T-helper 1 cell (primary cell): ENCODE measurements around the gene PIK3CG.
A peak's percentile ranks its signal among the peaks of the same experiment; 100 is the strongest.
"Not testable (repeated sequence)": the region's sequence is repeated elsewhere in the genome, so short reads cannot be mapped to it uniquely, and the experiment has no call there.

ENCODE experiments used
- DNase-seq, 5 donors: peaks; one replicate each; pipeline ENCODE4 v3.0.0-alpha.2; 2012 to 2020

The PIK3CG gene

DNA sequence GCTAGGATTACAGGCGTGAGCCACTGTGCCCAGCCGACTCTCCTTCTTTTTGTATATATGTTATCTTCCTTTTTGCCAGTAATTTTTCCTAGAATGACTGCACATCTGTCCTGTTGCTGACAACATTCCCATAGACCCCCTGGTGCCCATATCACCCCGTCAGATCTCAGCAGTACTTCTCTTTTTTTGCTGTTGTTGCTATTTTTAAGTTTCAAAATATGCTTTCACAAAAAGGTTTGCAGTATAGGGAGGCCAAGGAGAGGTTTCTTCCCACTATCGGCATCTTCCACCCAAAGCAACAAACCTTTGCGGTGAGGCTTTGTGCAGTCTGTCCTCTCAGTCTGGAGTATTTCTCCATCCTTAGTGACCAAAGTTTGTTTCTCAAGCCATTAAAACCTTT is 23.1 kb downstream of the PIK3CG start:
- no peak for DNase-seq

DNA sequence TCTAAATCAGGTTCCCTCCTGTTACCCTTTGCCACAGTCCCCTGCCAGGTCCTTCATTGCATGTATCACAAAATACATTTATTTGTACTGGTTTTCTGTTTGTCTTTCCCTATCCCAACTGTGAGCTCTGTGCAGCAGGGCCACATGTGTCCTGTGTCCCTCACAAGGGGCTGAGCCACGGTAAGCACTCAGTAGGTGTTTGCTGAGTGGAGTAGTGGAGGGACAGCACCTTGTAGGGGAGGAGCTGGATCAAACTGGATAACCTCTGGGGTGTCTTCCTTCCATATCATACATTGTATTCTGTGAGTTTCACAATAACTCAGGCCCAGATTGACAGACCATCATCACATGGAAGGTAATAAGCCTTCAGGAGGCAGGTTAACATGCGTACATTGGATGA is 25.9 kb downstream of the PIK3CG start:
- DNase-seq = no peak

DNA sequence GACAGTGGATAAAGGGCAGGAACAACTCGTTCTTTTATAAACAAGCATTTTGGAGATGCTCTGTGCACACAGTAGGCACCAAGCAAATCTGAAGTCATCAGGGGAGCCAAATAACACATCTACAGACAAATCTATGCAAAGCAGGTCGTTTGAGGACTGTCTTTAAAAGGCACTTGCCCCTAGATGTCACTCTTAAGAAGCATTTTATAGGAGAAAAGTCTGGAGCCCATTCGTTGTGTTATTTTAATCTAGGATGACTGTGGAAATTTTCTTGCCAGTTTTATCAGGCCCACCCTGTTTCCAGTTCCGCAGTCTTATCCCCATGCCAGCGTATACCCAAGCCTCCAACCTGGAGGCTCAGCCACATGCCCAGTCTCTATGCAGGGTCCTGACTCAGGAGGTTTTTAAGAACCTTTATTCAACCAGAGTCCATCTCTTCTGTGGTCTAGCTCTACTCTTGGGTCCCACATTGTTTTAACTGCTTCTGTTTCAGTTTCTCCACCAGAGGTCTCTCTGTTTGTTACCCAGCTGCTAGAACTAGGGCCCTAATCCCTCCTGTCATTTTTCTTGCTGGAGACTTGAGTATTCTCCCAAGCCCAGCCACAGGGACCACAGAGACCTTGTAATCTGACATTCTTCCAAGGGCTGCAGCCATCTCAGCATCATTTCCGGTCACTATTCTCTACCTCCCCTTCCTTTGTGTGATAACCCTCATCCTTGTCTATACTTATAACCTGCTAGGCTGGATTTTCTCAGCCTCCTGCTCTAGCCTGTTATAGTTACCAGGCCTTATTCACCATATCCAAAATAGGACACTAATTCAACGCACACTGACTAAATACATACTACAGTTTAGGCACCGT is 26.7 kb downstream of the PIK3CG start:
- no peak for DNase-seq

DNA sequence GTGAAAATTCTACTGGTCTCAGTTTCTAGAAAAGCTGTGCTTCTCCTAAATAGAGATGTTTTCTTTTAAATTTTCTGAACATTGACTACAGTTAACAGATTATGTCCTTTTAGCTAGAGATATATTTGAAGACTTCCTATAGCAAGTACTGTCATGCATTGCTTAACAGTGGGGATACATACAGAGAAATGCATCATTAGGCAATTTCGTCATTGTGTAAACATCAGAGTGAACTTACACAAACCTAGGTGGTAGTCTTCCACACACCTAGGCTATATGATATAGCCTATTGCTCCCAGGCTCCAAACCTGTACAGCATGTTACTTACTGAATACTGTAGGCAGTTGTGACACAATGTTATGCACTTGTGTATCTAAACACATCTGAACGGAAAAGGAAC is 28.5 kb downstream of the PIK3CG start:
- no peak for DNase-seq

DNA sequence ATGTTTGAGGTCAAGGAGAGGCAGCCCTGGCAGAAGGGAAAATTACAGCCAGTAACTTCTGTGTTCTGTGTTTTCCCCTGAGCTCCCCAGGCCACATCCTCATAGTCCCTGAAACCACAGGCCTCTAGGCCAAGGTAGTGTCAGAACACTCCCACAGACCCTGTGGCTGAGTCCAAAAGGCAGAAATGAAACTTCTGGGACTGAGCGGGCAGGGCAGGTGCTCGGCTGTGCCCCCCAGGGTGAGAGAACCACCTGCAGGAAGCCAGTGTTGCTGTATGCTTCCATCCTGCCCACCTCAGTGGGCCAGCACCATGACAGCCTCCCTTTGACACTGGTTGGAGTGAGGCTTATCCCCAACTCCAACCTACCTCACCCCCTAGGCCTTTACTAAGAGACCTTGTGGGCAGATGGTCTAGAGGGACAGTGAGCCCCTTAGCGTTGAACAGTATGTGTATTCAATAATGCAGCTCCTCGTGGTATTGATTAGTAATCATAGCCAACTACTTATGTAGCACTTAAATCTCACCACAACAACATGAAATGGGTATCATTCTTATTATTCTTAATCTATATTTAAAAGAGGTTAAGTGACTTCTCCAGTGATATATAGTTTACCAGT is 30.3 kb downstream of the PIK3CG start:
- no peak for DNase-seq

DNA sequence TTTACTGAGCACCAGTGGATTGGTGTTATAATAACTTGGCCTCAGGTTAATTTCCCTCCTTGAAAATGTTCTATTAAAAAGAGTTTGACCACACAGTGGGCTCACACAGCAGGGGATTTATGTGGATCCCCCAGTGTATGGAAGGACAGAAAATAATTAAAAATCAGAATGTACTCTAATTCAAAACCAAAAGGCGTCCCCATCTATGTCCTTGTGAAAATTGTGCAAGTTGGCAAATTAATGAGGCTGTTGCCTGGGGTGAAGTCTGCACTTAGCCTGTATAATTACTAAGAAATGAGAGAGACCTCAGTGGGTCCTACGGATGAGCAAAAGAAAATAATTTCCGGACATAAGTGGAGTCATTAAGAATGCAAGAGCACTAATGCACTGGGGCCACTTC is 31.1 kb downstream of the PIK3CG start:
- no peak for DNase-seq

DNA sequence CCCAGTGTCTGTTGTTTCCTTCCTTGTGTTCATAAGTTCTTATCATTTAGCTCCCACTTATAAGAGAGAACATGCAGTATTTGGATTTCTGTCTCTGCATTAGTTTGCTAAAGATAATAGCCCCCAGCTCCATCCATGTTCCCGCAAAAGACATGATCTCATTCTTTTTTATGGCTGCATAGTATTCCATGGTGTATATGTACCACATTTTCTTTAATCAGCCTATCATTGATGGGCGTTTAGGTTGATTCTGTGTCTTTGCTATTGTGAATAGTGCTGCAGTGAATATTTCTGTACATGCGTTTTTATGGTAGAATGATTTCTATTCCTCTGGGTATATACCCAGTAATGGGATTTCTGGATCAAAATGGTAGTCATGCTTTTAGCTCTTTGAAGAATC is 32.5 kb downstream of the PIK3CG start:
- not testable (repeated sequence) for DNase-seq

DNA sequence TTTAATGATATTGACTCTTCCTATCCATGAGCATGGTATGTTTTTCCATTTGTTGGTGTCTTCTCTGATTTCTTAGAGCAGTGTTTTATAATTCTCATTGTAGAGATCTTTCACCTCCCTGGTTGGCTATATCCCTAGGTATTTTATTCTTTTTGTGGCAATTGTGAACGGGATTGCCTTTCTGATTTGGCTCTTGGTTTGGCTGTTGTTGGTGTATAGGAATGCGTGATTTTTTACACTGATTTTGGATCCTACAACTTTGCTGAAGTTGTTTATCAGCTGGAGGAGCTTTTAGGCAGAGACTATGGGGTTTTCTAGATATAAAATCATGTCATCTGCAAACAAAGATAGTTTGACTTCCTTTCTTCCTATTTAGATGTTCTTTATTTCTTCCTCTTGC is 33.9 kb downstream of the PIK3CG start:
- not testable (repeated sequence) for DNase-seq

DNA sequence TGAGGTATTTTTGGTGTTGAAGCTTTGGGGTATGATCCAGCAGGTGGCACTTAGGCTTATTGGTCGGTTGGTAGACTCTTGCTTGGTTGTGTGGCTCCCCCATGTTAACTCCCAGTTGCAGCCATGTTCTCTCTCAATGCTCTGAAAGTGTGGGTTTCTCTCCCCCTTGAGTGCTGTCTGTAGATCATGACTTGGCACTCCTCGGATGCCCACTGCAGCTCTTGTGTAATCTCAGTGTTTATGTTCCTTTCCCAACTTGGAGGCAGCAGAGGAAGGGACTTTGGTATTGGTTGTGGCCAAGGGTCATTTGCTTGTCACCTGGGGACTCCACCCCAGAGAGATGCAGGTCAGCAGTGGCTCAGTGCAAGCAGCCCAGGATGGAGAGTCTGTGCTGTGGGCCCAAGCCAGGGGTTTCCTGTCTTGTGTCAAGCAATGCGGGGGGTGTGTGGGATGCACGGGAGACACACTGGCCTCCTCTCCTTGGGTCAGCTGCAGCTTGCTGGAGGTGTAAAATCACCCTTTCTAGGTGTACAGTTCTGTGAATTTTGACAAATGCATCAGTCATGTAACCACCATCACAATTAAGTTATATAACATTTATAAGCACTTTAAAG is 36.9 kb downstream of the PIK3CG start:
- DNase-seq = no peak

DNA sequence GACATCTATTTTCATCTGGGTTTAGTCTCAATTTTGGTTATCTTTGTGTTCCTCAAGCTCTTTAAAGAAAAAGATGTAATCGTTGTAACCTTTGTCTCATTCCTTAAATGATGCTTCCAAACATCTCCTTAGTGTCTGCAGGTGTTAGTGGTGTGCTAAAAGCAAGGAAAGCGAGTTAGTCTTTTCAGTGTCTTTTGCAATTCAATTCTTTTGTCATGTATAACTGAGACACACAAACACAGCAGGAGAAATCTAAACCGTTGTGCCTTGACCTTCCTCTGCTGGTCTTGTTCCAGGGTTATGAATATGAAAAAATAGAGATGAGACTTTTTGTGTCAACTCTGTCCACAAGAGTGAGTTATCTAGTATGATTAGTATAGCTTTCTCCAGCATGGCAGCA is 40.7 kb downstream of the PIK3CG start:
- no peak for DNase-seq

DNA sequence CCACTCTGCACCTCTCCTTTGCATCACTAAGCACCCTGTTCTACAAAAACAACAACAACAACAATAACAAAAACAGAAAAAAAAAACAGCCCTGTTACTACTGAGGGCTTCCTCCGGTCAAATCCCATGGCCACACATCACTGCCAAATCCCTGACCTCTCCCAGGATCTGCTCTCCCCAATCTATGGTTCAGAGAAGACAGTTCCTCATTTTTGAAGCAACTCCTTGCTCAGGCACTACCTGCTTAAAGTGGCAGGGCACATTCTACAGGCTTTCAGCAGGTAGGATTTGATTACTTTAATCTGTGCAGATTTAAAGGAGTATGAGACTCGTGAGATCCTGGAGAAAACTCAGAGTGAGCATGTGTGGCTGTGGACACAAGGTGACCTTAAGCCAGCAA is 46.9 kb downstream of the PIK3CG start:
- DNase-seq = no peak

DNA sequence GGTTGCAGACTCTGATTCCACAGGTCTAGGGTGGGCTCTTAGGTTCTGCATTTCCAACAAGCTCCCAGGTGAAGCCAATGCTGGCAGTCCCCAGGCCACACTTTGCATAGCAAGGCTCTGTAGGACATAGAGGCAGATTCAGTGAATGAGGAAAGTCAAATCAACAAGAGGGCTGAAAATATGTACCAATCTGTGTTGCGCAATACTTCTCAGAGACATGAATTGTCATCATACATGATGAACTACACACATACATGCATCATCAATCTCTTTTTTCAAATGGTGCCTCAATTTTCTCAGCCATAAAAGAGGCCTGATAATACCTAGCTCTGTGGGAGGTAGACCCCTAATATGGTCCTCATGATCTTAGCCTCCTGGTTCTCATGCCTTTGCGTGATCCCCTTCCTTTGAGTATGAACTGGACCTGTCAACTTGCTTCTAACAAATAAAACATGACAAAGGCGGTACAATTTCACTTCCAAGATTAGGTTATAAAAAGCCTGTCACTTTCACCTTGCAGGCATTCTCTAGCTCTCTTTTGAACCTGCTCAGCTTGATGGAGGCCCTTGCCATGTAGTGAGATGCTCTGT is 49.0 kb downstream of the PIK3CG start:
- no peak for DNase-seq

DNA sequence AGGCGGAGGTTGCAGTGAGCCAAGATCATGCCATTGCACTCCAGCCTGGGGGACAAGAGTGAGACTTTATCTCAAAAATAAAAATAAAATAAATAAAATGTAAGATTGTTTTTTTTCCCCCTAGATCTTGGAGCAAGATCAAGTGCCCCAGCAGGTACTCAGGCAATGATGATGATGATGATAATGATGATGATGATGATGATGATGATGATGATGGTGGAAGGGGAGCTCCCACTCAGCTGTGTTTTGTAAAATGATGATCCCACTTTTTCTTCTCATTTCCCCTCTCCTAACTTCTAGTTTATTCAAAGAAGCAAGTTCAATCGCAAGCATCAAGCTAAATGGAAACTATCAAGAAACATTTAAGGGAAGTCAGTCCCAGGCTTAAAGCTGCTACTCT is 50.3 kb downstream of the PIK3CG start:
- DNase-seq = no peak

DNA sequence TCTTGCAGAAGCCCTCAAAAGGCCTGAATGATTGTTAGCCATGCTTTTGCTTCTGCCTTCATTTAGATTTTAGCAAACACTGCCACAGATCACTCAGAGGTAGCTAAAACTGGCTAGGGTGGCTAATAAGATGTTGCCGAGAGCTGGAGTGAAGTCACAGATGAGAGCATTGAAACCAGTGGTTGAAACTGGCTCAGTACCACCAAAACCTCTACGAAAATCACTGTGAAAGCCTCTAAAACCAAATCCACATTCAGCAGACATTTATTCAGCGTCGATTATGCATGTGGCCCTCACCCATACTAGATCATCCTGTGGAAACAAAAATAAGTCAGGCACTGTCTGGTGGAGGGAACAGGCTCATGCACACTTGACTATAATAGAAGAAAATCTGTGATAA is 50.8 kb downstream of the PIK3CG start:
- DNase-seq = peak in 1 of 5 donors; percentile 55

DNA sequence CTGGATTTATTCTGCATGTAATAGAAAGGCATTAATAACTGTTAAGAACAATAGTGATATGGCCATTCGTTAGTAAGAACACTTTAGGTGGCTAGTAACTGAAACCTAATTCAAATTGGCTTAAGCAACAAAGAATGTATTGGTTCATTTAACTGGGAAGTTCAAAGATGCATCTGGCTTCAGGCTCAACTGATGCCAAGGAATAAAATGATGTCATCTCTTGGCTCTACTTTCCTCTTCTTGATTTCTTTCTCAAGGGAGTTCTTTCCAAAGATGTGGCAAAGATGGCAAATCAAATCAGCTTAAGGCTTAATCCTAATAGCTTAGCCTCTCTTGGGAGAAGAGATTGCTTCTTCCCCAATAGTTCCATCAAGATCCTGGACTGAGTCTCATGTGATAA is 51.6 kb downstream of the PIK3CG start:
- DNase-seq = no peak

DNA sequence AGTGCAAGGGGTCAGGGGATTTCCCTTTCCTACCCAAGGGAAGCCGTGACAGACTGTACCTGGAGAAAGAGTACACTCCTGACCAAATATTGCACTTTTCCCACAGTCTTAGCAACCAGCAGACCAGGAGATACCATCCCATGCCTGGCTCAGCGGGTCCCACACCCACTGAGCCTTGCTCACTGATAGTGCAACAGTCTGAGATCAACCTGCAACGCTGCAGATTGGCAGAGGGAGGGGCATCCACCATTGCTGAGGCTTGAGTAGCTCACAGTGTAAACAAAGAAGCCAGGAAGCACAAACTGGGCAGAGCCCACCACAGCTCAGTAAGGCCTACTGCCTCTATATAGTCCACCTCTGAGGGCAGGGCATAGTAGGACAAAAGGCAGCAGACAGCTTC is 53.9 kb downstream of the PIK3CG start:
- DNase-seq = no peak

DNA sequence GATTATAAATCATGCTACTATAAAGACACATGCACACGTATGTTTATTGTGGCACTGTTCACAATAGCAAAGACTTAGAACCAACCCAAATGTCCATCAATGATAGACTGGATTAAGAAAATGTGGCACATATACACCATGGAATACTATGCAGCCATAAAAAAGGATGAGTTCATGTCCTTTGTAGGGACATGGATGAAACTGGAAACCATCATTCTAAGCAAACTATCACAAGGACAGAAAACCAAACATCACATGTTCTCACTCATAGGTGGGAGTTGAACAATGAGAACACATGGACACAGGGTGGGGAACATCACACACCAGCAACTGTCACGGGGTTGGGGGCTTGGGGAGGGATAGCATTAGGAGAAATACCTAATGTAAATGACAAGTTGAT is 59.4 kb downstream of the PIK3CG start:
- DNase-seq = not testable (repeated sequence)

DNA sequence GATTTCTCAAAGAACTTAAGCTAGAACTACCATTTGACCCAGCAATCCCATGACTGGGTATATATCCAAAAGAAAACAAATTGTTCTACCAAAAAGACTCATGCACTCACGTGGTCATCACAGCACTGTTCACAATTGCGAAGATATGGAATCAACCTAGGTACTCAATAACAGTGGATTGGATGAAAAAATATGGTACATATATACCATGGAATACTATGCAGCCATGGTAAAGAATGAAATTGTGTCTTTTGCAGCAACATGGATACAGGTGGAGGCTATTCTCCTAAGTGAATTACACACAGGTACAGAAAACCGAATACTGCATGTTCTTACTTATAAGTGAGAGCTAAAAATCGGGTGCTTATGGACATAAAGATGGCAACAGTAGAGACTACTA is 61.8 kb downstream of the PIK3CG start:
- DNase-seq = no peak

DNA sequence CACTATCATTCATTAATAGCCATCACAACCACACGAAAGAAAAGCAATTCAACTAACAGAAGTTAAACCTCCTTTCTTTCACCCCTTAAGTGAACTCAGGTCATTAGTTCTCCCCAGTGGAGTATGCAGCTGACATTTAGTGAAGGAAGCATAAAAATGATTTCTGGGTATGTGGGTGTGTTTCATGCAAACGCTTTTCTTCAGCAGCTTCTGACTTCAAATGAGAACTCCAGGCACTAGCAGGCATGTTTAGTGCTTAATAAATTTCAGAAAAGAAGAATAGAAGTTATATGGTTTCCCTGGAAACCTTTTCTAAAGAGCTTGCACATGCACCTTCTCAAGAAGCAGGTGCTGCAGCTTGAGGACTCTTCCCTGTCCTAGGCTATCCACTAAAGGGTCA is 62.5 kb downstream of the PIK3CG start:
- no peak for DNase-seq

DNA sequence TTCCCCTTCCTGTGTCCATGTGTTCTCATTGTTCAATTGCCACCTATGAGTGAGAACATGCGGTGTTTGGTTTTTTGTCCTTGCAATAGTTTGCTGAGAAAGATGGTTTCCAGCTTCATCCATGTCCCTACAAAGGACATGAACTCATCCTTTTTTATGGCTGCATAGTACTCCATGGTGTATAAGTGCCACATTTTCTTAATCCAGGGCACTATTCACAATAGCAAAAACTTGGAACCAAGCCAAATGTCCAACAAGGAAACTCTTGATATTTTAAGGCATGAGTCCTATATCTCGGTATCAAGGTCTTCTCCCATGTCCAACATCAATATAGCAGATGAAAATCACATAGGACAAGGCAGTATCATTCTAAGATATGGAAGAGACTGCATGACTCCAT is 64.5 kb downstream of the PIK3CG start:
- DNase-seq = not testable (repeated sequence)

DNA sequence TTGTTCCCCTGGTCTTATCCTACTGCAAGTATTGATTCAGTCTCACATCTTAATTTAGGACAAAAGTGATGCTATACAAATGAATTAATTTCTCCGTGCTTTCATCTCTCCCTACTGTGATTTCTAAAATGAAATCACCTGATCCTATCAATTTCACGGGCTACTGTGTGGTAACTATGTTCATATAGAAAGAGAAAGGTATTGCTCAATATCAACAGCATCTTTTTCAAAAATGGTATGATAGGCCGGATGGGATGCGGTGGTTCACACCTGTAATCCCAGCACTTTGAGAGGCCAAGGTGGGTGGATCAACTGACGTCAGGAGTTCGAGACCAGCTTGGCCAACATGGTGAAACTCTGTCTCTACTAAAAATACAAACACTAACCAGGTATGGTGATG is 71.2 kb downstream of the PIK3CG start:
- DNase-seq = no peak

DNA sequence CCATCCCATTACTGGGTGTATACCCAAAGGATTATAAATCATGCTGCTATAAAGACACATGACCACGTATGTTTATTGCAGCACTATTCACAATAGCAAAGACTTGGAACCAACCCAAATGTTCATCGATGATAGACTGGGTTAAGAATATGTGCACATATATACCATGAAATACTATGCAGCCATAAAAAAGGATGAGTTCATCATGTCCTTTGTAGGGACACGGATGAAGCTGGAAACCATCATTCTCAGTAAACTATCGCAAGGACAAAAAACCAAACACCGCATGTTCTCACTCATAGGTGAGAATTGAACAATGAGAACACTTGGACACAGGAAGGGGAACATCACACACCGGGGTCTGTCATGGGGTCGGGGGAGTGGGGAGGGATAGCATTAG is 73.0 kb downstream of the PIK3CG start:
- not testable (repeated sequence) for DNase-seq

DNA sequence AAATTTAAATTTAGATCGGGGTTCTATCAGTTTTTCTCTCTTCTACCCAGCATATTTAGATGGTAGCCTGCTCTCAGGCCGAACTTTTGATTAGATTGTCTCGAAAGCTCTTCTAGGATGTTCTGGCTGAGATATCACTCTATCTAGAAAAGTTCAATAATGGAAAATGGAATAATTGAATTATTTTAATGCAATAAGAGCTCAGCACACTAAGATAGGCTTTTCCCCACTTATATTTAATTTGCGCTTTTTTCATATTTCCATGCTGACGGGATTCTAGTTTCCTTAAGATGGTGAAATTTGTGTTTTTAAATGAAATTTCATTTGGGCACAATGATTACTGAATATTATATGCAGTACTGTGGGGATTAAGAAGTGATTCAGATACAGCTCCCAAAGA is 73.7 kb downstream of the PIK3CG start:
- DNase-seq = no peak
